ENCODE data around the gene GPC3.

DNA sequence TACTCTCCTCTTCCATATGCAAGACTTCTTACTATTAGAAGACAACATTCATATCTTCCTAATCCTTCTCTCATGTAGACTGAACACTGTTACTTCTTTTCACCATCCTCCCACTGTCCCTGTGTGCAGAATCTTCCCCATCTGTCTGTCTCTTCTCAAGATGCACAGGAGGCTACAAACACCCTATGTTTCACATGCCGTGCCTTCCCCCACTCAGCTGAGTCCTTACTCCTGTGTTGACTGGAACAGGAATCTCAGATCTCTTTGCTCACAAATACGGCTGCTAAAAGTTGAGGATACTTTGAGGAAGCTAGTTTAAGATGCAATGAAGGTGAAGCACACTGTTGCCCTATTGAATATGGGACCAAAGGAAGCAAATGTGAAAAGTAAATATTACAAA lies 401.6 kb downstream of the GPC3 start:
- TF ChIP-seq, protein P1, sequence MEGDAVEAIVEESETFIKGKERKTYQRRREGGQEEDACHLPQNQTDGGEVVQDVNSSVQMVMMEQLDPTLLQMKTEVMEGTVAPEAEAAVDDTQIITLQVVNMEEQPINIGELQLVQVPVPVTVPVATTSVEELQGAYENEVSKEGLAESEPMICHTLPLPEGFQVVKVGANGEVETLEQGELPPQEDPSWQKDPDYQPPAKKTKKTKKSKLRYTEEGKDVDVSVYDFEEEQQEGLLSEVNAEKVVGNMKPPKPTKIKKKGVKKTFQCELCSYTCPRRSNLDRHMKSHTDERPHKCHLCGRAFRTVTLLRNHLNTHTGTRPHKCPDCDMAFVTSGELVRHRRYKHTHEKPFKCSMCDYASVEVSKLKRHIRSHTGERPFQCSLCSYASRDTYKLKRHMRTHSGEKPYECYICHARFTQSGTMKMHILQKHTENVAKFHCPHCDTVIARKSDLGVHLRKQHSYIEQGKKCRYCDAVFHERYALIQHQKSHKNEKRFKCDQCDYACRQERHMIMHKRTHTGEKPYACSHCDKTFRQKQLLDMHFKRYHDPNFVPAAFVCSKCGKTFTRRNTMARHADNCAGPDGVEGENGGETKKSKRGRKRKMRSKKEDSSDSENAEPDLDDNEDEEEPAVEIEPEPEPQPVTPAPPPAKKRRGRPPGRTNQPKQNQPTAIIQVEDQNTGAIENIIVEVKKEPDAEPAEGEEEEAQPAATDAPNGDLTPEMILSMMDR (IDR thresholded peaks at IDR 0.05) = no peak
- no peak for TF ChIP-seq POLR2A (IDR thresholded peaks at IDR 0.05)

All from right lobe of liver (tissue), 4 donors.